IMR-90 (cell line): Measurements from ENCODE around the gene USP4. TPM values are rescaled to one million over a fixed set of nuclear protein-coding genes. Genes with fewer than 3 reads are reported as not detected.
A peak's percentile ranks its signal among the peaks of the same experiment; 100 is the strongest.
"Not testable (repeated sequence)": the region's sequence is repeated elsewhere in the genome, so short reads cannot be mapped to it uniquely, and the experiment has no call there.

Source experiments
- ATAC-seq: fragments of 200-7000 bp; cut with Tn5 transposase; 2 replicates; pipeline ENCODE4 v1.9.1; 2020; ENCODE audit warnings: low read depth, mild to moderate bottlenecking, moderate library complexity
- BruUV-seq: library from RNA; stranded (reverse); fragments of 400-500 nt; replicated peaks from 2 replicates; lab custom pipeline; 2021; lab: Mats Ljungman, UMichigan
- CTCF ChIA-PET: fragments of 300-600 bp; formaldehyde crosslinking; extraction: SDS; loops from one replicate; lab custom pipeline; 2021; ENCODE audit warnings: antibody characterized with exemption; lab: Yijun Ruan, JAX
- POLR2A ChIA-PET: fragments of 300-600 bp; sonication (Branson Sonifier 250); formaldehyde crosslinking; loops from one replicate; lab custom pipeline; 2022; ENCODE audit warnings: antibody characterized with exemption; ENCODE audit not compliant: unreplicated experiment; lab: Charles Lee
- DNase-seq: peaks from one replicate; pipeline ENCODE4 v3.0.0; 2013
- H2AFZ ChIP-seq: replicated peaks from 2 replicates; pipeline ENCODE3; 2013; ENCODE audit warnings: low read length, mild to moderate bottlenecking; ENCODE audit not compliant: poor library complexity
- H2AK5ac ChIP-seq: 2 replicates; pipeline ENCODE4 v1.6.1; 2013; ENCODE audit warnings: low read depth, low read length, inconsistent platforms
- H2AK9ac ChIP-seq: replicated peaks from 2 replicates; pipeline ENCODE3; 2013; ENCODE audit warnings: mild to moderate bottlenecking, low read depth, low read length, moderate library complexity; ENCODE audit not compliant: poor library complexity
- H2BK120ac ChIP-seq: 2 replicates; pipeline ENCODE4 v1.6.1; 2013; ENCODE audit warnings: low read depth, low read length, inconsistent platforms
- H2BK15ac ChIP-seq: 3 replicates; pipeline ENCODE4 v1.6.1; 2013; ENCODE audit warnings: low read depth, low read length, inconsistent platforms
- H2BK20ac ChIP-seq: 2 replicates; pipeline ENCODE4 v1.6.1; 2013; ENCODE audit warnings: low read depth, mild to moderate bottlenecking, inconsistent platforms, low read length, moderate library complexity
- H2BK5ac ChIP-seq: 2 replicates; pipeline ENCODE4 v1.6.1; 2013; ENCODE audit warnings: mild to moderate bottlenecking, low read depth, low read length, inconsistent platforms; ENCODE audit not compliant: poor library complexity, severe bottlenecking
- H3K14ac ChIP-seq: replicated peaks from 2 replicates; pipeline ENCODE4 v1.6.1; 2013; ENCODE audit warnings: low read depth, low read length, inconsistent platforms
- H3K18ac ChIP-seq: 2 replicates; pipeline ENCODE4 v1.6.1; 2013; ENCODE audit warnings: low read depth, low read length, control low read depth
- H3K23ac ChIP-seq: 2 replicates; pipeline ENCODE4 v1.6.1; 2013; ENCODE audit warnings: low read depth, low read length, inconsistent platforms
- H3K27ac ChIP-seq: 2 replicates; pipeline ENCODE4 v1.5.1; 2013; ENCODE audit warnings: mild to moderate bottlenecking, control low read depth, low read length; ENCODE audit not compliant: insufficient read depth
- H3K27me3 ChIP-seq: 2 replicates; pipeline ENCODE4 v1.6.1; 2013; ENCODE audit warnings: low read length; ENCODE audit not compliant: control insufficient read depth, insufficient read depth
- H3K36me3 ChIP-seq: 2 replicates; pipeline ENCODE4 v1.6.1; 2013; ENCODE audit warnings: low read length, mixed read lengths; ENCODE audit not compliant: control insufficient read depth, insufficient read depth
- H3K4ac ChIP-seq: 2 replicates; pipeline ENCODE4 v1.6.1; 2013; ENCODE audit warnings: low read depth, low read length, inconsistent platforms
- H3K4me1 ChIP-seq: 2 replicates; pipeline ENCODE4 v1.6.1; 2013; ENCODE audit warnings: low read length, mixed read lengths; ENCODE audit not compliant: control insufficient read depth, insufficient read depth
- H3K4me2 ChIP-seq: 2 replicates; pipeline ENCODE4 v1.6.1; 2013; ENCODE audit warnings: low read depth, mild to moderate bottlenecking, control low read depth, low read length, moderate library complexity
- H3K4me3 ChIP-seq: 2 replicates; pipeline ENCODE4 v1.5.1; 2013; ENCODE audit warnings: low read depth, mild to moderate bottlenecking, control low read depth, low read length, moderate library complexity; ENCODE audit not compliant: insufficient read depth
- H3K56ac ChIP-seq: 2 replicates; pipeline ENCODE4 v1.6.1; 2013; ENCODE audit warnings: low read length, inconsistent platforms; ENCODE audit not compliant: insufficient read depth; ENCODE audit errors: extremely low read depth
- H3K79me1 ChIP-seq, 2 experiments: 2 replicates each; pipeline ENCODE4 v1.6.1; 2013; ENCODE audit warnings: low read length in 2 of 2, inconsistent platforms in 1 of 2, low read depth in 1 of 2
- H3K9ac ChIP-seq: 2 replicates; pipeline ENCODE4 v1.6.1; 2013; ENCODE audit warnings: low read depth, low read length, control low read depth
- H3K9me1 ChIP-seq: 2 replicates; pipeline ENCODE4 v1.6.1; 2013; ENCODE audit warnings: low read length, inconsistent platforms; ENCODE audit not compliant: insufficient read depth
- H3K9me3 ChIP-seq: 2 replicates; pipeline ENCODE4 v1.6.1; 2013; ENCODE audit warnings: low read length; ENCODE audit not compliant: control insufficient read depth, insufficient read depth
- H4K20me1 ChIP-seq: 2 replicates; pipeline ENCODE4 v1.6.1; 2013; ENCODE audit warnings: low read length, inconsistent platforms; ENCODE audit not compliant: insufficient read depth
- H4K5ac ChIP-seq: 2 replicates; pipeline ENCODE4 v1.6.1; 2013; ENCODE audit warnings: mild to moderate bottlenecking, low read depth, low read length, control low read depth
- H4K8ac ChIP-seq, 2 experiments: 2 replicates each; pipeline ENCODE4 v1.6.1; 2013; ENCODE audit warnings: low read depth in 2 of 2, low read length in 2 of 2, control low read depth in 1 of 2, inconsistent platforms in 1 of 2
- H4K91ac ChIP-seq: 2 replicates; pipeline ENCODE4 v1.6.1; 2013; ENCODE audit warnings: low read depth, low read length, inconsistent platforms; ENCODE audit not compliant: insufficient read depth
- BHLHE40 ChIP-seq: fragments of 150-350 bp; IDR thresholded peaks from 2 replicates; pipeline ENCODE4 v1.6.1; 2016; ENCODE audit warnings: mild to moderate bottlenecking, low read depth, low read length
- FOS ChIP-seq: fragments of 150-350 bp; IDR thresholded peaks from 2 replicates; pipeline ENCODE4 v1.6.1; 2016; ENCODE audit warnings: low read depth, low read length
- WGBS, 2 experiments: methylation state at CpG; one replicate each; pipeline versions ENCODE4 v1.1.5 to v1.1.7; 2013; ENCODE audit warnings: missing lambda C conversion rate in 2 of 2; ENCODE audit not compliant: insufficient read length in 1 of 2; ENCODE audit errors: extremely low coverage in 2 of 2; 5-methylcytosine and 5-hydroxymethylcytosine counted together
- dilution Hi-C: fragments of 300-500 bp; cut with HindIII; formaldehyde crosslinking; loops from one replicate; pipeline ENCODE4 v1.14.3; 2018; ENCODE audit warnings: low sequenced_read_pairs; ENCODE audit not compliant: unreplicated experiment
- in situ Hi-C: fragments of 300-500 bp; cut with MboI; formaldehyde crosslinking; loops from 3 replicates; pipeline ENCODE4 v1.14.3; 2019; ENCODE audit warnings: low sequenced_read_pairs, inconsistent platforms, mixed read lengths
- intact Hi-C: fragments of 100-400 bp; cut with micrococcal nuclease; formaldehyde crosslinking; loops from 2 replicates; pipeline ENCODE4 v1.10.0; 2022
- polyA plus RNA-seq, 3 experiments: library from polyadenylated mRNA; depleted of rRNA; stranded (reverse); fragments of >200 nt; gene quantifications; 2 replicates each; pipeline ENCODE4 v1.2.3, GENCODE V29; 2012; ENCODE audit warnings: low replicate concordance in 1 of 3
- total RNA-seq: library from RNA; depleted of rRNA; stranded (reverse); fragments of >200 nt; gene quantifications from 2 replicates; pipeline ENCODE4 v1.2.3, GENCODE V29; 2012

The USP4 gene
- total and polyA plus RNA-seq, 2 of the 4 experiments (the other 2 are of a cell fraction) = 29.9 to 42.3 TPM

GRCh38 chr3:49349348-49350114 lies 9.7 kb upstream of the USP4 start (continued):
- no peak for TF ChIP-seq BHLHE40
- no peak for TF ChIP-seq FOS

GRCh38 chr3:49348361-49348760 lies 8.5 kb upstream of the USP4 start:
- ATAC-seq, in situ Hi-C loops, H3K4me3 ChIP-seq: not testable (repeated sequence)

More at GRCh38 chr3:49348361-49348760, 8.5 kb upstream of the USP4 start:
- WGBS, 2 experiments = 100% methylated on average over 2 of the region's 12 CpGs; no CpG with 5 or more reads in 1 of the 2 experiments
- H2AK5ac ChIP-seq = peak overlapping the region; percentile 37; the same call in 1 of the 2 replicates
- dilution Hi-C loops, H2BK5ac ChIP-seq, CTCF ChIA-PET, POLR2A ChIA-PET, H3K4ac ChIP-seq, H3K27me3 ChIP-seq, H3K9me3 ChIP-seq, H3K14ac ChIP-seq, intact Hi-C loops, DNase-seq, H3K9ac ChIP-seq, H2AK9ac ChIP-seq, H4K91ac ChIP-seq, H4K8ac ChIP-seq, H3K23ac ChIP-seq, H2BK20ac ChIP-seq, H3K56ac ChIP-seq, H2BK120ac ChIP-seq, H3K27ac ChIP-seq, H2AFZ ChIP-seq, BruUV-seq, H2BK15ac ChIP-seq, H3K36me3 ChIP-seq, H3K18ac ChIP-seq, H4K20me1 ChIP-seq, H4K5ac ChIP-seq, H3K4me2 ChIP-seq: not testable (repeated sequence)
- H3K79me1 ChIP-seq = peaks cover 3 to 33% of the 10 kb centered on the region in 2 experiments
- peaks cover 21% of the 10 kb centered on the region for H3K4me1 ChIP-seq
- H3K9me1 ChIP-seq = peaks cover 14% of the 10 kb centered on the region; the same call in 1 of the 2 replicates
